WTC11 (cell line): Measurements from ENCODE around the gene ZNF775. TPM values are rescaled to one million over a fixed set of nuclear protein-coding genes. Genes with fewer than 3 reads are reported as not detected.
A peak's percentile ranks its signal among the peaks of the same experiment; 100 is the strongest.

Experiments used
- ATAC-seq: fragments of 200-7000 bp; cut with Tn5 transposase; 2 replicates; pipeline ENCODE4 v1.10.0; 2021; ENCODE audit warnings: mild to moderate bottlenecking, moderate library complexity
- CTCF ChIA-PET: fragments of 300-600 bp; sonication (Branson Sonifier 250); formaldehyde crosslinking; loops from one replicate; lab custom pipeline; 2021; ENCODE audit warnings: antibody characterized with exemption; lab: Charles Lee
- POLR2A ChIA-PET: fragments of 350-600 bp; sonication (Branson Sonifier 250); formaldehyde crosslinking; loops from one replicate; lab custom pipeline; 2021; ENCODE audit warnings: antibody characterized with exemption; lab: Charles Lee
- DNase-seq: peaks from one replicate; pipeline ENCODE4 v3.0.0; 2021; ENCODE audit warnings: low spot score
- H3K27ac Mint-ChIP-seq: 2 replicates; pipeline ENCODE4 v1.8.0; 2021; ENCODE audit warnings: mixed read lengths
- H3K27me3 Mint-ChIP-seq: 2 replicates; pipeline ENCODE4 v1.8.0; 2021; ENCODE audit warnings: low read depth, mild to moderate bottlenecking, moderate library complexity, mixed read lengths
- H3K36me3 Mint-ChIP-seq: 2 replicates; pipeline ENCODE4 v1.8.0; 2021; ENCODE audit warnings: mixed read lengths
- H3K4me1 Mint-ChIP-seq: 2 replicates; pipeline ENCODE4 v1.8.0; 2022; ENCODE audit warnings: mixed read lengths
- H3K4me3 Mint-ChIP-seq: 2 replicates; pipeline ENCODE4 v1.8.0; 2021; ENCODE audit warnings: mild to moderate bottlenecking, moderate library complexity, mixed read lengths
- H3K9me3 Mint-ChIP-seq: 2 replicates; pipeline ENCODE4 v1.8.0; 2021; ENCODE audit warnings: mixed read lengths
- CBFB ChIP-seq: sonication (generic); formaldehyde crosslinking; IDR thresholded peaks from 2 replicates; pipeline ENCODE4 v1.8.1; 2022; ENCODE audit warnings: mild to moderate bottlenecking, low read depth, missing genetic modification reagents
- ERG ChIP-seq: fragments of 250-450 bp; sonication (Bioruptor Pico); IDR thresholded peaks from 2 replicates; pipeline ENCODE4 v1.8.0; 2021; ENCODE audit warnings: mild to moderate bottlenecking
- ESRRA ChIP-seq: sonication (generic); formaldehyde crosslinking; IDR thresholded peaks from 2 replicates; pipeline ENCODE4 v1.8.1; 2022; ENCODE audit warnings: mild to moderate bottlenecking, missing genetic modification reagents, borderline replicate concordance
- FOXK1 ChIP-seq: sonication (generic); formaldehyde crosslinking; IDR thresholded peaks from 2 replicates; pipeline ENCODE4 v1.8.0; 2022; ENCODE audit warnings: mild to moderate bottlenecking, moderate library complexity, missing genetic modification reagents
- FOXP1 ChIP-seq: sonication (generic); formaldehyde crosslinking; IDR thresholded peaks from 2 replicates; pipeline ENCODE4 v1.8.0; 2022; ENCODE audit warnings: missing genetic modification reagents, mild to moderate bottlenecking, moderate library complexity, borderline replicate concordance
- GABPB1 ChIP-seq: sonication (generic); formaldehyde crosslinking; IDR thresholded peaks from 2 replicates; pipeline ENCODE4 v1.8.1; 2023; ENCODE audit warnings: mild to moderate bottlenecking, missing genetic modification reagents
- JAZF1 ChIP-seq: fragments of 250-450 bp; sonication (Bioruptor Pico); IDR thresholded peaks from 2 replicates; pipeline ENCODE4 v1.9.0; 2021; ENCODE audit warnings: moderate library complexity, mild to moderate bottlenecking, inconsistent platforms
- NFE2L1 ChIP-seq: sonication (generic); formaldehyde crosslinking; IDR thresholded peaks from 2 replicates; pipeline ENCODE4 v1.8.1; 2023; ENCODE audit warnings: missing genetic modification reagents
- NR2C2 ChIP-seq: sonication (generic); formaldehyde crosslinking; IDR thresholded peaks from 2 replicates; pipeline ENCODE4 v1.8.0; 2022; ENCODE audit warnings: mild to moderate bottlenecking, missing genetic modification reagents
- PRDM15 ChIP-seq: sonication (generic); formaldehyde crosslinking; IDR thresholded peaks from 2 replicates; pipeline ENCODE4 v1.8.0; 2022; ENCODE audit warnings: missing genetic modification reagents
- RORB ChIP-seq: fragments of 250-450 bp; sonication (Bioruptor Pico); IDR thresholded peaks from 2 replicates; pipeline ENCODE4 v1.9.0; 2021; ENCODE audit warnings: mild to moderate bottlenecking
- SOX15 ChIP-seq: fragments of 250-450 bp; sonication (Bioruptor Pico); IDR thresholded peaks from 2 replicates; pipeline ENCODE4 v1.9.0; 2021; ENCODE audit warnings: mild to moderate bottlenecking
- ZBTB21 ChIP-seq: sonication (generic); formaldehyde crosslinking; IDR thresholded peaks from 2 replicates; pipeline ENCODE4 v1.8.1; 2023; ENCODE audit warnings: mild to moderate bottlenecking, missing genetic modification reagents, borderline replicate concordance
- ZNF219 ChIP-seq: sonication (generic); formaldehyde crosslinking; IDR thresholded peaks from 2 replicates; pipeline ENCODE4 v1.8.0; 2023; ENCODE audit warnings: missing genetic modification reagents, mild to moderate bottlenecking, borderline replicate concordance
- ZNF232 ChIP-seq: sonication (generic); formaldehyde crosslinking; IDR thresholded peaks from 2 replicates; pipeline ENCODE4 v1.8.0; 2022; ENCODE audit warnings: mild to moderate bottlenecking, missing genetic modification reagents
- ZNF317 ChIP-seq: sonication (generic); formaldehyde crosslinking; IDR thresholded peaks from 2 replicates; pipeline ENCODE4 v1.8.1; 2023; ENCODE audit warnings: low read depth, mild to moderate bottlenecking, moderate library complexity, missing genetic modification reagents, borderline replicate concordance
- total RNA-seq: library from RNA; stranded (reverse); gene quantifications from 3 replicates; pipeline ENCODE4 v1.2.3, GENCODE V29; 2021
- TF ChIP-seq, protein P1 (sequence below): sonication (generic); formaldehyde crosslinking; IDR thresholded peaks from 2 replicates; pipeline ENCODE4 v1.8.1; 2023; ENCODE audit warnings: mild to moderate bottlenecking, missing genetic modification reagents, moderate library complexity
- TF ChIP-seq, protein P2 (sequence below): sonication (generic); formaldehyde crosslinking; IDR thresholded peaks from 2 replicates; pipeline ENCODE4 v1.8.0; 2023; ENCODE audit warnings: missing genetic modification reagents
- TF ChIP-seq, protein P3 (sequence below): sonication (generic); formaldehyde crosslinking; IDR thresholded peaks from 2 replicates; pipeline ENCODE4 v1.8.1; 2023; ENCODE audit warnings: mild to moderate bottlenecking, moderate library complexity, missing genetic modification reagents

ZNF775 gene
- total RNA-seq, 1 experiment from 2014 or later = 25.4 TPM

GRCh38 chr7:150388306-150388705 is 9.2 kb downstream of the ZNF775 start:
- ATAC-seq = no peak
- Mint-ChIP-seq H3K36me3 (peaks cover 42% of the 10 kb centered on the region), H3K9me3 (peaks cover 4% of the 10 kb centered on the region; the same call in 1 of the 2 replicates), H3K27ac (peak overlapping the region; percentile 83; the same call in 1 of the 2 replicates), H3K27me3 (no peaks in the 10 kb centered on the region), H3K4me1 (peaks cover 59% of the 10 kb centered on the region), H3K4me3 (no peak overlapping the region)
- ChIA-PET POLR2A (no interaction called here), CTCF (interaction anchor here (1.1 to 1.9 kb wide), 5 partner anchors 11 to 33 kb away, joined by 3 to 8 read pairs (median 6); partner anchors contain the start of gene REPIN1)
- DNase-seq = no peak
- TF ChIP-seq ZNF232 (no peak), ESRRA (CRISPR knock-in tag) (no peak)
- TF ChIP-seq, protein P1, sequence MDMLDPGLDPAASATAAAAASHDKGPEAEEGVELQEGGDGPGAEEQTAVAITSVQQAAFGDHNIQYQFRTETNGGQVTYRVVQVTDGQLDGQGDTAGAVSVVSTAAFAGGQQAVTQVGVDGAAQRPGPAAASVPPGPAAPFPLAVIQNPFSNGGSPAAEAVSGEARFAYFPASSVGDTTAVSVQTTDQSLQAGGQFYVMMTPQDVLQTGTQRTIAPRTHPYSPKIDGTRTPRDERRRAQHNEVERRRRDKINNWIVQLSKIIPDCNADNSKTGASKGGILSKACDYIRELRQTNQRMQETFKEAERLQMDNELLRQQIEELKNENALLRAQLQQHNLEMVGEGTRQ (CRISPR knock-in tag) = 0 out of 2 replicates have a peak, but pooled peaks have one; percentile 9

DNA sequence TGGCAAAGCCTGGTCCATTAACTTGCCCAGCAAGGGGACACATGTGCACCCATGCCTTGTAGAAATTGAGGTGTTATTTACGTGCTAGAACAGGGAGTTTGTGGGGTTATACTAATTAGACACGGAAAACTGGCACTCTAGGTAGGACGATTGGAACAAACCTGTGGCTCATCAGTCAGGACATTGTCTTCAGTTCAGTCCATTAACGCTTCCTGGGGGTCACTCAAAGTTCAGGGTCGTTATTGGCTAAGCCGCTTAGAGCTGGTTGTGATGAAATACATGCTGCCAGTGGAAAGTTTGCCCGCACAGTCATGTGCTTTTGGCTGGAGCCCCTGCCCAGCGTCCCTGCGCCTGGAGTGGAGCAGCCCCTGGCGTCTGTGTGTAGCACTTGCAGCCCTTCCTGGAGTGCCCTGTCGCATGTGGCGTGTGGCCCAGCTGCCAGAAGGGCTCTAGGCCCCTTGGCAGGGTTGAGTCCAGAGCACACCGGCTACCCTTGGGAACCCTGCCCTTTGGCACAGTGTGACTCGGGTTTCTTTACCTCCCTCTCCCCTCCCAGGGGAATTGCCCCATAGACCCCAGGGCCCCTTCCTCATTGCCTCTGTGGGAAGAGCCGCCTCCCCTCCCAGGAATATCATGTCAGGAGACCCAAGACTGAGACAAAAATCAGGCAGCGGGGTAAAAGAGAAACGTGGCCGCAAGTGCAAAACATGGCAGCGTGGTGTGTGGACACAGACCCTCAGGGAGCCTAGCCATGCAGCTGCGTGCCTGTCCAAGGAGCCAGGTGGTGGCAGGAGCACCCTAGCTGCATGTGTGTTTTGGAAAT is 9.8 kb downstream of the ZNF775 start:
- ATAC-seq (peak; percentile 72), DNase-seq (no peak)
- H3K36me3 Mint-ChIP-seq = peaks cover 42% of the 10 kb centered on the region
- ChIA-PET POLR2A (no interaction called here), CTCF (interaction anchor here (0.8 to 1.9 kb wide), 6 partner anchors 11 to 37 kb away, joined by 3 to 8 read pairs (median 4); partner anchors contain the start of gene REPIN1)
- no peak overlapping the region for H3K4me3 Mint-ChIP-seq
- peaks cover 58% of the 10 kb centered on the region for H3K4me1 Mint-ChIP-seq
- peak overlapping the region; percentile 83; the same call in 1 of the 2 replicates for H3K27ac Mint-ChIP-seq
- no peaks in the 10 kb centered on the region for H3K27me3 Mint-ChIP-seq
- H3K9me3 Mint-ChIP-seq = peaks cover 4% of the 10 kb centered on the region; the same call in 1 of the 2 replicates
- TF ChIP-seq ERG (CRISPR knock-in tag) (no peak), SOX15 (CRISPR knock-in tag) (no peak), GABPB1 (peak; percentile 96)
- TF ChIP-seq, protein P1 (CRISPR knock-in tag) = 0 out of 2 replicates have a peak, but pooled peaks have one; percentile 14

GRCh38 chr7:150389532-150389816 is 10.3 kb downstream of the ZNF775 start:
- no peaks in the 10 kb centered on the region for H3K27me3 Mint-ChIP-seq
- H3K4me3 Mint-ChIP-seq = no peak overlapping the region
- ATAC-seq = no peak
- peaks cover 58% of the 10 kb centered on the region for H3K4me1 Mint-ChIP-seq
- peaks cover 4% of the 10 kb centered on the region; the same call in 1 of the 2 replicates for H3K9me3 Mint-ChIP-seq
- POLR2A ChIA-PET = no interaction called here
- DNase-seq = no peak
- peaks cover 42% of the 10 kb centered on the region for H3K36me3 Mint-ChIP-seq
- H3K27ac Mint-ChIP-seq = no peak overlapping the region
- CTCF ChIA-PET = interaction anchor here (0.8 to 1.9 kb wide), 5 partner anchors 10 to 38 kb away, joined by 3 to 8 read pairs (median 6); partner anchors contain the start of gene REPIN1
- TF ChIP-seq CBFB (CRISPR knock-in tag) = no peak
- TF ChIP-seq FOXK1 (CRISPR knock-in tag) = no peak
- no peak for TF ChIP-seq ZNF317 (CRISPR knock-in tag)
- TF ChIP-seq PRDM15 = no peak
- TF ChIP-seq, protein P2, sequence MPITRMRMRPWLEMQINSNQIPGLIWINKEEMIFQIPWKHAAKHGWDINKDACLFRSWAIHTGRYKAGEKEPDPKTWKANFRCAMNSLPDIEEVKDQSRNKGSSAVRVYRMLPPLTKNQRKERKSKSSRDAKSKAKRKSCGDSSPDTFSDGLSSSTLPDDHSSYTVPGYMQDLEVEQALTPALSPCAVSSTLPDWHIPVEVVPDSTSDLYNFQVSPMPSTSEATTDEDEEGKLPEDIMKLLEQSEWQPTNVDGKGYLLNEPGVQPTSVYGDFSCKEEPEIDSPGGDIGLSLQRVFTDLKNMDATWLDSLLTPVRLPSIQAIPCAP (CRISPR knock-in tag) = no peak
- TF ChIP-seq FOXP1 = no peak
- TF ChIP-seq ZBTB21 (CRISPR knock-in tag) = no peak
- no peak for TF ChIP-seq NFE2L1
- TF ChIP-seq ZNF219 (CRISPR knock-in tag) = no peak
- no peak for TF ChIP-seq JAZF1 (CRISPR knock-in tag)
- no peak for TF ChIP-seq ERG (CRISPR knock-in tag)
- TF ChIP-seq, protein P3, sequence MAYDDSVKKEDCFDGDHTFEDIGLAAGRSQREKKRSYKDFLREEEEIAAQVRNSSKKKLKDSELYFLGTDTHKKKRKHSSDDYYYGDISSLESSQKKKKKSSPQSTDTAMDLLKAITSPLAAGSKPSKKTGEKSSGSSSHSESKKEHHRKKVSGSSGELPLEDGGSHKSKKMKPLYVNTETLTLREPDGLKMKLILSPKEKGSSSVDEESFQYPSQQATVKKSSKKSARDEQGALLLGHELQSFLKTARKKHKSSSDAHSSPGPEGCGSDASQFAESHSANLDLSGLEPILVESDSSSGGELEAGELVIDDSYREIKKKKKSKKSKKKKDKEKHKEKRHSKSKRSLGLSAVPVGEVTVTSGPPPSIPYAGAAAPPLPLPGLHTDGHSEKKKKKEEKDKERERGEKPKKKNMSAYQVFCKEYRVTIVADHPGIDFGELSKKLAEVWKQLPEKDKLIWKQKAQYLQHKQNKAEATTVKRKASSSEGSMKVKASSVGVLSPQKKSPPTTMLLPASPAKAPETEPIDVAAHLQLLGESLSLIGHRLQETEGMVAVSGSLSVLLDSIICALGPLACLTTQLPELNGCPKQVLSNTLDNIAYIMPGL = no peak
- no peak for TF ChIP-seq RORB (CRISPR knock-in tag)
- TF ChIP-seq NR2C2 (CRISPR knock-in tag) = no peak
